SK-N-MC (cell line): Measurements from ENCODE around the gene NUDCD2.
"Not testable (repeated sequence)": the region's sequence is repeated elsewhere in the genome, so short reads cannot be mapped to it uniquely, and the experiment has no call there.

Experiments used
- DNase-seq: peaks from one replicate; pipeline ENCODE4 v3.0.0-alpha.2; 2011; ENCODE audit warnings: low read depth, low spot score
- H3K27ac ChIP-seq: fragments of 200-600 bp; sonication (generic); 2 replicates; pipeline ENCODE4 v1.5.1; 2016; ENCODE audit warnings: mixed run types
- H3K36me3 ChIP-seq: fragments of 200-600 bp; sonication (generic); 2 replicates; pipeline ENCODE4 v1.6.1; 2017; ENCODE audit warnings: antibody characterized with exemption, low read length, mixed read lengths; ENCODE audit not compliant: insufficient read depth
- H3K4me3 ChIP-seq: fragments of 200-600 bp; sonication (generic); 2 replicates; pipeline ENCODE4 v1.5.1; 2016
- H3K9ac ChIP-seq: fragments of 200-600 bp; sonication (generic); 2 replicates; pipeline ENCODE4 v1.8.0; 2017; ENCODE audit warnings: mixed run types, mixed read lengths; ENCODE audit not compliant: insufficient read length
- H3K9me3 ChIP-seq: fragments of 200-600 bp; sonication (generic); 2 replicates; pipeline ENCODE4 v1.6.1; 2017; ENCODE audit warnings: low read depth, mild to moderate bottlenecking, antibody characterized with exemption, low read length, moderate library complexity, mixed read lengths
- EZH2 ChIP-seq: fragments of 200-600 bp; sonication (generic); IDR thresholded peaks from one replicate; pipeline ENCODE4 v1.6.1; 2017; ENCODE audit warnings: antibody characterized with exemption
- FOXP2 ChIP-seq: optimal IDR thresholded peaks from 2 replicates; pipeline ENCODE3; 2011; ENCODE audit warnings: mild to moderate bottlenecking, moderate library complexity; ENCODE audit not compliant: insufficient read depth; ENCODE audit errors: extremely low read length, control extremely low read depth
- POLR2AphosphoS5 ChIP-seq: IDR thresholded peaks from 2 replicates; pipeline ENCODE4 v1.6.1; 2012; ENCODE audit warnings: mild to moderate bottlenecking, low read depth, low read length, borderline replicate concordance

NUDCD2 gene

DNA sequence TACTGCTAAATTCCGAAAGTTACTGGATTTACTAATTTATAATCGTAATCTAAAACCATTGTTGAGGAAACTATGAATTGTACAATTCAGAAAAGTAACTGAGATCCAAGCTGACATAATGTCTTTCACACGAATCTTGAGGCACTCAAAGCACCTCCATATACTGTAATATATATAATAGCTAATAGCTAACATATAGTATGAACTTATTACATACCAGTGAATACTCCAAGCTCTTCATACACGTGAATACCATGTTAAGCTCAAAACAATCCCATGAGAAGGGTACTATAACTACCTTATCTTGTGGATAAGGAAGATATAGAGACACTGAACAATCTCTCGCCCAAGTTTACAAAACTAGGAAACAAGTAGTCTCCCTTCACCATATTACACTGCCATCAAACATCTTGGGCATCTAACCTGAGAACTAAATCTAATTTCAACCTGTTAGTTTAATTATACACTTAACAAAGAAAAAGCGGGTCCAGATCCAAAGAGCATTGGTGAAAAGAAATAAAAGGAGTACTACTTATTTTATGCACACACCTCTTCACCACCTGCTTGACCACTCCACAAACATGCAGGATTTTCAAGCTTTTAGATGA, 1.0 kb downstream of the NUDCD2 start:
- peak overlapping the region; percentile 100 for H3K27ac ChIP-seq
- peak overlapping the region; percentile 94 for H3K4me3 ChIP-seq
- TF ChIP-seq POLR2AphosphoS5 (no peak), FOXP2 (no peak), EZH2 (no peak)
- peak overlapping the region; percentile 99 for H3K9ac ChIP-seq
- H3K9me3 ChIP-seq = no peaks in the 10 kb centered on the region
- no peak for DNase-seq
- H3K36me3 ChIP-seq = peaks cover 28% of the 10 kb centered on the region

GRCh38 chr5:163456840-163457239, 3.1 kb downstream of the NUDCD2 start:
- peak overlapping the region; percentile 67; the same call in 1 of the 2 replicates for H3K27ac ChIP-seq
- TF ChIP-seq FOXP2 = no peak
- TF ChIP-seq EZH2 = no peak
- TF ChIP-seq POLR2AphosphoS5 = no peak
- peaks cover 45% of the 10 kb centered on the region for H3K36me3 ChIP-seq
- no peaks in the 10 kb centered on the region for H3K9me3 ChIP-seq
- H3K4me3 ChIP-seq = no peak overlapping the region
- no peak for DNase-seq
- no peak overlapping the region for H3K9ac ChIP-seq

DNA sequence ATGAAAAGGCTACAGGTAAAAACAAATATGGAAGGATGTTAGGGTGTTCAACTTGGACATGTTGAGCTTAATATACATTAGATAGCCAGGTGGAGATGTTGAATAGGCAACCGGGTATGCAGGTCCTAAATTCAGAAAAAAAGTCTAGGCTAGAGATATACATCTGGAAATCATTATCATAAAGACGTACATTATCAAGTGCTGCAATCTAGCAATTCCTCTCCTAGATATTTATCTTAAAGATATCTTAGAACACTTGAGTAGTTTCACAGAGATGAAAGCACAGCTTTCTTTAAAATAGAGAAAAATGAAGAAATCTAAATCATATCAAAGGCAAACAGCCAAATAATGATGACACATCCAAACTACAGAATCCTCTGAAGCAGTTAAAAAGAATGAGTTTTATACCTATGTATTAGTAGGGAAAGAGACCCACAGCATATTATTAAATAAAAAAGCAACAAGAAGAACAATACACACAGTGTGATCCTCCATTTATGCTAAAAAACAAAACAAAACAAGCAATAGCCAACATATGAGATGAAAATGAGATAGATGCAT, 3.8 kb downstream of the NUDCD2 start:
- no peak for DNase-seq
- TF ChIP-seq EZH2 = no peak
- no peak for TF ChIP-seq FOXP2
- TF ChIP-seq POLR2AphosphoS5 = no peak
- peaks cover 49% of the 10 kb centered on the region for H3K36me3 ChIP-seq
- H3K9ac ChIP-seq = no peak overlapping the region
- peak overlapping the region; percentile 67; the same call in 1 of the 2 replicates for H3K27ac ChIP-seq
- H3K4me3 ChIP-seq = 0 out of 2 replicates have a peak overlapping the region, but pooled peaks have one; percentile 2
- H3K9me3 ChIP-seq = no peaks in the 10 kb centered on the region

- peaks cover 56% of the 10 kb centered on the region for H3K36me3 ChIP-seq
- not testable (repeated sequence) for H3K4me3 ChIP-seq, DNase-seq, H3K9me3 ChIP-seq, H3K27ac ChIP-seq, H3K9ac ChIP-seq
Measured at GRCh38 chr5:163455406-163455805, 4.5 kb downstream of the NUDCD2 start.

GRCh38 chr5:163453705-163454104, 6.2 kb downstream of the NUDCD2 start:
- peak overlapping the region; percentile 56 for H3K27ac ChIP-seq
- H3K9ac ChIP-seq = peak overlapping the region; percentile 19
- no peak for DNase-seq
- no peaks in the 10 kb centered on the region for H3K9me3 ChIP-seq
- H3K4me3 ChIP-seq = no peak overlapping the region
- peaks cover 72% of the 10 kb centered on the region for H3K36me3 ChIP-seq
- TF ChIP-seq POLR2AphosphoS5 = no peak
- TF ChIP-seq EZH2 = no peak
- no peak for TF ChIP-seq FOXP2

GRCh38 chr5:163451489-163451888, 8.4 kb downstream of the NUDCD2 start:
- Histone ChIP-seq H3K27ac (no peak overlapping the region), H3K9me3 (no peaks in the 10 kb centered on the region), H3K9ac (no peak overlapping the region), H3K36me3 (peaks cover 89% of the 10 kb centered on the region), H3K4me3 (no peak overlapping the region)
- TF ChIP-seq EZH2 = no peak
- TF ChIP-seq FOXP2 = no peak
- no peak for TF ChIP-seq POLR2AphosphoS5
- no peak for DNase-seq

DNA sequence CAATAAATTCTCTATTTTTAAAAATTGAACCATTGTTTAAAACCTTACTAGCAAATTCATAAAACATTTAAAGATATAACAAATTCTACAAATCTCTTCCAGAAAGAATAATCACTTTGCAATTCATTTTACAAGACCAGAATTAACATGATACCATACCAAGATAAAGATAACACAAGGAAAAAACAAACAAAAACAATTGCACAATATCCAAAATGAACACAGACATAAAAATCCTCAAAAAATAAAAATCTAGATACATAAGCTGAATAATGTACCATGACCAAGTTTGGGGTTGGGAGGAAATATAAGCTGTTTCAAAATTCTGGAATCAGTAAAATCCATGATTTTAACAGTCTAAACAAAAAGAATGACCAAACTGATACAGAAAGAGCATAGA, 11.4 kb downstream of the NUDCD2 start:
- Histone ChIP-seq H3K9me3 (no peaks in the 10 kb centered on the region), H3K27ac (no peak overlapping the region), H3K36me3 (peaks cover 93% of the 10 kb centered on the region), H3K4me3 (no peak overlapping the region), H3K9ac (no peak overlapping the region)
- TF ChIP-seq FOXP2 (no peak), POLR2AphosphoS5 (no peak), EZH2 (no peak)
- DNase-seq = no peak

DNA sequence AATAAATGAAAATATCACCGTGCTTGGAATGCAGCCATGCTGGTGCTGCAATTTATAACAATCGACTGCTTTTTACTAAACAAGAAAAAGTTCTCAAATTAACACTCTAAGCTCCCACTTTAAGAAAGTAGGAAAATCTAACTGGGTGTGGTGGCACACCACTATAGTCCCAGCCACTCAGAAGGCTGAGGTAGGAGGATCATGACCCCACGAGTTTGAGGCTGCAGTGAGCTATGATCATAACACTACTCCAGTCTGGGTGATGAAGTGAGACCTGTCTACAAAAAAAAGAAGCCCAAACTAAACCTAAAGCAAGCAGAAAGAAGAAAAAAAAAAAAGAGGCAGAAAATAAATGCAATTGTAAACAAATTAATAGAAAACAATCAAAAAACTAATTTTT, 12.0 kb downstream of the NUDCD2 start:
- H3K9ac ChIP-seq = no peak overlapping the region
- no peak for TF ChIP-seq EZH2
- TF ChIP-seq FOXP2 = no peak
- TF ChIP-seq POLR2AphosphoS5 = no peak
- no peak overlapping the region for H3K4me3 ChIP-seq
- H3K36me3 ChIP-seq = peaks cover 94% of the 10 kb centered on the region
- no peak for DNase-seq
- H3K27ac ChIP-seq = no peak overlapping the region
- H3K9me3 ChIP-seq = no peaks in the 10 kb centered on the region

- no peak for DNase-seq
- no peak overlapping the region for H3K27ac ChIP-seq
- no peaks in the 10 kb centered on the region for H3K9me3 ChIP-seq
- H3K4me3 ChIP-seq = no peak overlapping the region
- TF ChIP-seq POLR2AphosphoS5 (no peak), FOXP2 (no peak), EZH2 (no peak)
- peaks cover 94% of the 10 kb centered on the region for H3K36me3 ChIP-seq
- H3K9ac ChIP-seq = no peak overlapping the region
Measured at GRCh38 chr5:163447191-163447590, 12.7 kb downstream of the NUDCD2 start.
